ENCODE measurements around the gene PNPLA6. TPM values are rescaled to one million over a fixed set of nuclear protein-coding genes. Genes with fewer than 3 reads are reported as not detected.
"Not testable (repeated sequence)": the region's sequence is repeated elsewhere in the genome, so short reads cannot be mapped to it uniquely, and the experiment has no call there.

The PNPLA6 gene
- total RNA-seq, 2 experiments from 2014 or later = 130 to 152 TPM

- CTCF ChIA-PET = no interaction called here
- POLR2A ChIA-PET = no interaction called here
- no peak overlapping the region for H3K27ac Mint-ChIP-seq
These were observed 6.8 kb upstream of the PNPLA6 start for GRCh38 chr19:7528522-7529245.

DNA sequence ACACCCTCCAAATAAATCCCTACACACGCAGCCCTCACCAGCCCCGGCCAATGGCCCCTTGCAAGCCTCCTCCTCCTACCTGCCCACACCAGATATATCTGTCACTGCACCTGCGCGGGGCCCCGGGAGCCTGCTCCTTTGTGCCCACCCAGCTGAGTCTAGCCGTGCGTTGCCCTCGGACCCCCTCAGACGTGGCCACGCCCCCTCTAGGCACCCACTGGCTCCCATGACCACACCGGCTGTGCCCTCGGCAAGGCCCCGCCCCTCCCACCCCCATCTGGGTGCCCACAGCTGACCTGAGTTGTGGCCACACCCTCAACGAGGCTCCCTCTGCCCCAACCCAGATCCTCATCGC is 6.3 kb upstream of the PNPLA6 start:
- CTCF ChIA-PET = no interaction called here
- H3K36me3 Mint-ChIP-seq (ENCODE audit: low read depth) = peaks cover 11% of the 10 kb centered on the region
- POLR2A ChIA-PET = no interaction called here
- H3K9me3 Mint-ChIP-seq = no peaks in the 10 kb centered on the region
- no peak overlapping the region for H3K4me3 Mint-ChIP-seq
- H3K4me1 Mint-ChIP-seq = peaks cover 6% of the 10 kb centered on the region
- H3K27me3 Mint-ChIP-seq = no peaks in the 10 kb centered on the region
- no peak overlapping the region for H3K27ac Mint-ChIP-seq
- DNase-seq = no peak

More at GRCh38 chr19:7528522-7529245, 6.8 kb upstream of the PNPLA6 start:
- Mint-ChIP-seq H3K4me3 (no peak overlapping the region), H3K36me3 (ENCODE audit: low read depth) (peaks cover 11% of the 10 kb centered on the region), H3K27me3 (no peaks in the 10 kb centered on the region), H3K9me3 (no peaks in the 10 kb centered on the region), H3K4me1 (peaks cover 4% of the 10 kb centered on the region)
- no peak for DNase-seq

DNA sequence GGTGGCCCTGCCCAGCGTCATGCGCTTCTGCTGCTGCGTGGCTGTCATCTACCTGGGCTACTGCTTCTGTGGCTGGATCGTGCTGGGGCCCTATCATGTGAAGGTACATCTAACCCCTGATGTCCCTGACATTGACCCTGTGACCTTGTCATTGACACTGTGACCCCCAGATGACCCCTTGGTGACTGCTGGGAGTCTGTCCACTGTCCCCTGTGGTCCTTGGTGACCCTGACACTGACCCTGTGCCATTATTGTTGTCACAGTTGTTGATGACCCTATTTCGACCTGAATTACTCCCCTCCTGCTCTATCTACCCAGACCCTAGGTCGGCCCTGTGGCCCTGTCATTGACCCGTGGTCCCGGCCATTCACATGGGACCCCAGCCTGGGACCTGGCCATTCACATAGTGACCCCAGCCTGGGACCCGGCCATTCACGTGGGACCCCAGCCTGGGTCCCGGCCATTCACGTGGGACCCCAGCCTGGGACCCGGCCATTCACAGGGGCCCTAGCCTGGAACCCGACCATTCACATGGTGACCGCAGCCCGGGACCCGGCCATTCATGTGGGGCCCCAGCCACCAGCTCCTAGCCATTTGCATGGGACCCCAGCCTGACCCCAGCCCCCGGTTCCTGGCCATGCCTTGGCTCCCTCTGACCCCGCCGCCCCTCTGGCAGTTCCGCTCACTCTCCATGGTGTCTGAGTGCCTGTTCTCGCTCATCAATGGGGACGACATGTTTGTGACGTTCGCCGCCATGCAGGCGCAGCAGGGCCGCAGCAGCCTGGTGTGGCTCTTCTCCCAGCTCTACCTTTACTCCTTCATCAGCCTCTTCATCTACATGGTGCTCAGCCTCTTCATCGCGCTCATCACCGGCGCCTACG is 5.7 kb upstream of the PNPLA6 start:
- H3K36me3 Mint-ChIP-seq (ENCODE audit: low read depth) = peaks cover 11% of the 10 kb centered on the region
- CTCF ChIA-PET = no interaction called here

GRCh38 chr19:7533281-7533885 is 2.1 kb upstream of the PNPLA6 start:
- peaks cover 22% of the 10 kb centered on the region for H3K36me3 Mint-ChIP-seq (ENCODE audit: low read depth)
- ChIA-PET POLR2A (interaction anchor here (6.3 kb wide), 1 partner anchor 11 kb away, joined by 60 read pairs; the partner anchor contains the start of gene MCOLN1), CTCF (no interaction called here)
- no peaks in the 10 kb centered on the region for H3K9me3 Mint-ChIP-seq
- H3K4me1 Mint-ChIP-seq = peaks cover 20% of the 10 kb centered on the region
- H3K4me3 Mint-ChIP-seq = peak overlapping the region; percentile 93
- no peaks in the 10 kb centered on the region for H3K27me3 Mint-ChIP-seq
- H3K27ac Mint-ChIP-seq = peak overlapping the region; percentile 81
- DNase-seq = no peak

More for the DNA sequence above, 5.7 kb upstream of the PNPLA6 start:
- H3K27ac Mint-ChIP-seq = no peak overlapping the region
- no peaks in the 10 kb centered on the region for H3K9me3 Mint-ChIP-seq
- H3K27me3 Mint-ChIP-seq = no peaks in the 10 kb centered on the region
- DNase-seq = no peak
- no peak overlapping the region for H3K4me3 Mint-ChIP-seq
- H3K4me1 Mint-ChIP-seq = peaks cover 6% of the 10 kb centered on the region
- POLR2A ChIA-PET = interaction anchor here (6.3 kb wide), 1 partner anchor 8 kb away, joined by 60 read pairs; the partner anchor contains the start of gene MCOLN1

DNA sequence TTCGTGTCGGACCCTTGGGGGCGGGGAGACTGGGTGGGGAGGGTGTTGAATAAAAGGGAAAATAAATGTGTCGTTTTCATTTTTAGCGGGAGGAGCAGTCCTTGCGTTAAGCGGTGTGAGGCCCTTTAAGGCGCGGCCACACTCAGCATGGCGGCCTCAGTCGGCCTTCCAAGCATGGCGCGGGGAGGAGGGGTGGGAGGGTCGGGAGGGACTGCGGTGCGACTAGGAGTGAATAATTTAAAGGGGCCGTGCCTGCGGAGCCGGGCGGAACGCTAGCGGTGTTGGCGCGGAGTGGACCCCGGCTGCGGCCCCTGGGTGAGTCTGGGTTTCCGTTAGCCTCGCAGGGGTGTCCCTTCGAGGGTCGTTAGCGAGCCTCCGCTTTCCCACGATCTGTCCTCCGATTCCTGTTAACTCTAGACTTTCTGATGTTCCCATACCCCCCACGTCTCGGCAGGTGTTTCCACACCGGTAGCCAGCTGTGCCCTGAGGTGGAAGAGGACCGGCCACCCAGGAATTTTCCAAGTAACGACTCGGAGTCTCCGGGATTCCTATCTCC is 1.5 kb upstream of the PNPLA6 start:
- peak overlapping the region; percentile 81 for H3K27ac Mint-ChIP-seq
- no peaks in the 10 kb centered on the region for H3K27me3 Mint-ChIP-seq
- ChIA-PET CTCF (interaction anchor here (1.7 kb wide), 1 partner anchor 11 kb away, joined by 7 read pairs; the partner anchor contains the start of gene MCOLN1), POLR2A (interaction anchor here (1.0 to 6.3 kb wide), 3 partner anchors 12 to 118 kb away, joined by 3 to 60 read pairs (median 12); partner anchors contain the start of genes MCOLN1, PET100 and XAB2)
- H3K36me3 Mint-ChIP-seq (ENCODE audit: low read depth) = peaks cover 26% of the 10 kb centered on the region
- H3K4me1 Mint-ChIP-seq = peaks cover 20% of the 10 kb centered on the region
- H3K9me3 Mint-ChIP-seq = no peaks in the 10 kb centered on the region
- H3K4me3 Mint-ChIP-seq = peak overlapping the region; percentile 93
- peak; percentile 87 for DNase-seq

DNA sequence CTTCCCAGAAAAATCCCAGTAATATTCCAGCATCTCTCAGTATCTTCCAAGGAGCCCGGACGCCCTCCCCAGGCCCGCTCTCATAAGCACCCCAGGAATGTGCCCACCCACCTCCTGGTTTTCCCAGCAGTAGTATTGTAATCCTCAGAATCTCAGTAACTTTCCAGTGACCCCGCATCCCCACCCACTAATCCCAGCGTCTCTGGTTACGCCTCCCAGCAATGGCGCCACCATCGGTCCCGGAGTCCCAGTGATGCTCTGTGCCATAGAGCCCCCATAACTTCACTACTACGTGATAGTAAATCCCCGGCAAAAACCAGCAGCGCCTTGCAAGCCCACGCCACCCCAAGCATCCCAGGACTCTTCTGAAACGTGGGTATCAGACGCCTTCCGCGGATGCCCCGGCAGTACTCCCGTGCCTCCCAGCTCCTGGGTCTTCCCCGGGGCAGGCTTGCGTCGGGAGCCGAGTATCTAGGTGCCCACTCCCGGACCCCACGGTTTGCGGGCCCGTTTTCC is 928 bp upstream of the PNPLA6 start:
- Mint-ChIP-seq H3K27me3 (no peaks in the 10 kb centered on the region), H3K9me3 (no peaks in the 10 kb centered on the region), H3K4me1 (peaks cover 20% of the 10 kb centered on the region), H3K36me3 (ENCODE audit: low read depth) (peaks cover 26% of the 10 kb centered on the region), H3K27ac (peak overlapping the region; percentile 81), H3K4me3 (peak overlapping the region; percentile 93)
- ChIA-PET POLR2A (interaction anchor here (1.0 to 6.3 kb wide), 5 partner anchors 10 to 119 kb away, joined by 3 to 60 read pairs (median 12); partner anchors contain the start of genes MCOLN1, PET100 and XAB2), CTCF (interaction anchor here (0.9 to 1.7 kb wide), 2 partner anchors 12 to 95 kb away, joined by 3 to 7 read pairs; partner anchors contain the start of genes MCOLN1, PET100 and XAB2)
- DNase-seq = no peak

GRCh38 chr19:7535998-7536695 is 630 bp downstream of the PNPLA6 start:
- Mint-ChIP-seq H3K36me3 (ENCODE audit: low read depth) (peaks cover 33% of the 10 kb centered on the region), H3K27me3 (no peaks in the 10 kb centered on the region), H3K4me1 (peaks cover 25% of the 10 kb centered on the region), H3K9me3 (no peaks in the 10 kb centered on the region), H3K4me3 (peak overlapping the region; percentile 93), H3K27ac (peak overlapping the region; percentile 81)
- ChIA-PET CTCF (interaction anchor here (0.7 to 1.9 kb wide), 3 partner anchors 13 to 56 kb away, joined by 5 to 8 read pairs (median 7); partner anchors contain the start of gene MCOLN1), POLR2A (interaction anchor here (1.6 to 6.3 kb wide), 3 partner anchors 9 to 94 kb away, joined by 12 to 60 read pairs (median 13); partner anchors contain the start of genes MCOLN1, PET100 and XAB2)
- no peak for DNase-seq

DNA sequence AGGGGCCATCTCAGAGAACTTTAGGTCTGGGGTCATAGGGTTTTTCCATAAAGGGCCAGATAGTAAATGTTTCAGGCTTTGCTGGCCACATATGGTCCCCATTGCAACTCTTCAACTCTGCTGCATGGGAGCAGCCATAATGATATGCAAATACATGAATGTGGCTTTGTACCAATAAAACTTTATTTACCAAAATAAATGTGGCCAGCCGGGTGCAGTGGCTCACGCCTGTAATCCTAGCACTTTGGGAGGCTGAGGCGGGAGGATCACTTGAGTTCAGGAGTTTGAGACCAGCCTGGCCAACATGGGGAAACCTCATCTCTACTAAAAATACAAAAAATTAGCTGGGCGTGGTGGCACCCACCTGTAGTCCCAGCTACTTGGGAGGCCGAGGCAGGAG is 3.5 kb downstream of the PNPLA6 start:
- CTCF ChIA-PET, H3K27ac Mint-ChIP-seq, DNase-seq, H3K4me3 Mint-ChIP-seq, H3K27me3 Mint-ChIP-seq, POLR2A ChIA-PET, H3K9me3 Mint-ChIP-seq: not testable (repeated sequence)
- H3K36me3 Mint-ChIP-seq (ENCODE audit: low read depth) = peaks cover 49% of the 10 kb centered on the region
- peaks cover 29% of the 10 kb centered on the region for H3K4me1 Mint-ChIP-seq

DNA sequence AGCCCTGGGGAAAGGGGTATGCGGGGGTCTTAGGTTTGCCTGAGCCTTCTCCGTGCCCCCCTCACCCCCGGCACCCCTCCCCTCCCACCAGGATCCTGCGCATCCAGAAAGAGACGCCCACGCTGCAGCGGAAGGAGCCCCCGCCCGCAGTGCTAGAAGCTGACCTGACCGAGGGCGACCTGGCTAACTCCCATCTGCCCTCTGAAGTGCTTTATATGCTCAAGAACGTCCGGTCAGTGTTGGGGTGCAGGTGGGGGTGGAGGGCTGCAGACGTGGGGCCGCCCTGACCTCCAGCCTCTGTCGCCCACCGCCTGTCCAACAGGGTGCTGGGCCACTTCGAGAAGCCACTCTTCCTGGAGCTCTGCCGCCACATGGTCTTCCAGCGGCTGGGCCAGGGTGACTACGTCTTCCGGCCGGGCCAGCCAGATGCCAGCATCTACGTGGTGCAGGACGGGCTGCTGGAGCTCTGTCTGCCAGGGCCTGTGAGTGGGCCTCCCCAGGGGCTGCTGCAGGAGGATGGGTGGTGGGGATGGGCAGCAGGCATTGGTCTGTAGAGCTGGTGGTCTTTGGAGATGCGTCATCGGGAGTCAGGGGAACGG is 4.4 kb downstream of the PNPLA6 start:
- H3K27ac Mint-ChIP-seq = no peak overlapping the region
- no peak overlapping the region for H3K4me3 Mint-ChIP-seq
- ChIA-PET CTCF (interaction anchor here (0.9 kb wide), 1 partner anchor 28 kb away, joined by 3 read pairs; no protein-coding TSS in a partner anchor), POLR2A (no interaction called here)
- H3K9me3 Mint-ChIP-seq = no peaks in the 10 kb centered on the region
- H3K36me3 Mint-ChIP-seq (ENCODE audit: low read depth) = peaks cover 54% of the 10 kb centered on the region
- DNase-seq = no peak
- peaks cover 38% of the 10 kb centered on the region for H3K4me1 Mint-ChIP-seq
- no peaks in the 10 kb centered on the region for H3K27me3 Mint-ChIP-seq

DNA sequence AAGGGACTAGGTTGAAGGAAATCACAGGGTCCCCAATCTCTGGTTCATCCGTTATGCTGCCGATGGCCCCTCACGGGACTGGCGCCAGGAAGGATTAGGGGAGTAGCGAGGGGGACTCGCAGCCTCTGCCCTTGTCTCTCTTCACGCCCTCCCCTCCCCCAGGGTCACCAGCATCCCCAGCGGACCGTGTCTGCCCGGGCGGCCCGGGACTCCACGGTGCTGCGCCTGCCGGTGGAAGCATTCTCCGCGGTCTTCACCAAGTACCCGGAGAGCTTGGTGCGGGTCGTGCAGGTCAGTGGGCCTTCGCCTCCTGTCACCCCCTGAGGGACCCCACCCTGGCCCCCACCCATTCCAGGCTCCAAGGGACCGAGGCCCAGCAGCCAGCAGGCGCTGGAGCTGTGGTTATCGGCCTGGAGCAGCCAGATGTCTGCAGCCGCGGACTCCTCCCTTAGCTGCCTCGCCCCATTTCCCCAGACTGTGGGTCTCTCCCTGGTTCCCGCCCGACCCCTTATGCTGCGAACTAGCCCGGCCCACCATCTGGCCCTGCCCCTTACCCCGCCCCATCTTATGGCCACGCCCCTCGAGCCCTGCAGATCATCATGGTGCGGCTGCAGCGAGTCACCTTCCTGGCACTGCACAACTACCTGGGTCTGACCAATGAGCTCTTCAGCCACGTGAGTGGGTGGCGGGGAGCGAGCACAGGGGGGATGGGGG is 5.4 kb downstream of the PNPLA6 start:
- ChIA-PET POLR2A (no interaction called here), CTCF (interaction anchor here (0.8 to 0.9 kb wide), 2 partner anchors 27 kb away, joined by 3 read pairs; no protein-coding TSS in a partner anchor)
- H3K4me3 Mint-ChIP-seq = no peak overlapping the region
- no peaks in the 10 kb centered on the region for H3K27me3 Mint-ChIP-seq
- no peak overlapping the region for H3K27ac Mint-ChIP-seq
- DNase-seq = no peak
- peaks cover 57% of the 10 kb centered on the region for H3K36me3 Mint-ChIP-seq (ENCODE audit: low read depth)
- peaks cover 44% of the 10 kb centered on the region for H3K4me1 Mint-ChIP-seq
- H3K9me3 Mint-ChIP-seq = no peaks in the 10 kb centered on the region

GRCh38 chr19:7541475-7541824 is 5.9 kb downstream of the PNPLA6 start:
- peaks cover 56% of the 10 kb centered on the region for H3K36me3 Mint-ChIP-seq (ENCODE audit: low read depth)
- H3K27ac Mint-ChIP-seq = no peak overlapping the region
- ChIA-PET POLR2A (no interaction called here), CTCF (interaction anchor here (0.8 kb wide), 1 partner anchor 27 kb away, joined by 3 read pairs; no protein-coding TSS in a partner anchor)
- DNase-seq = no peak
- H3K9me3 Mint-ChIP-seq = no peaks in the 10 kb centered on the region
- H3K4me1 Mint-ChIP-seq = peaks cover 43% of the 10 kb centered on the region
- H3K27me3 Mint-ChIP-seq = no peaks in the 10 kb centered on the region
- no peak overlapping the region for H3K4me3 Mint-ChIP-seq

Measured in activated CD4-positive, alpha-beta memory T cell treated with anti-CD3 and anti-CD28 coated beads, Interleukin-2, amount 10 ng/mL, durations not matched to agents 7 days and 5 days (primary cell).